HUDEP-2 (cell line): ENCODE data around the gene ANP32B.
A peak's percentile ranks its signal among the peaks of the same experiment; 100 is the strongest.
"Not testable (repeated sequence)": the region's sequence is repeated elsewhere in the genome, so short reads cannot be mapped to it uniquely, and the experiment has no call there.

Experiments
- DNase-seq, 76 experiments: peaks; one replicate each; lab custom pipeline; 2025; ENCODE audit not compliant: unreplicated experiment in 76 of 76; lab: John Stamatoyannopoulos, UW

The ANP32B gene

DNA sequence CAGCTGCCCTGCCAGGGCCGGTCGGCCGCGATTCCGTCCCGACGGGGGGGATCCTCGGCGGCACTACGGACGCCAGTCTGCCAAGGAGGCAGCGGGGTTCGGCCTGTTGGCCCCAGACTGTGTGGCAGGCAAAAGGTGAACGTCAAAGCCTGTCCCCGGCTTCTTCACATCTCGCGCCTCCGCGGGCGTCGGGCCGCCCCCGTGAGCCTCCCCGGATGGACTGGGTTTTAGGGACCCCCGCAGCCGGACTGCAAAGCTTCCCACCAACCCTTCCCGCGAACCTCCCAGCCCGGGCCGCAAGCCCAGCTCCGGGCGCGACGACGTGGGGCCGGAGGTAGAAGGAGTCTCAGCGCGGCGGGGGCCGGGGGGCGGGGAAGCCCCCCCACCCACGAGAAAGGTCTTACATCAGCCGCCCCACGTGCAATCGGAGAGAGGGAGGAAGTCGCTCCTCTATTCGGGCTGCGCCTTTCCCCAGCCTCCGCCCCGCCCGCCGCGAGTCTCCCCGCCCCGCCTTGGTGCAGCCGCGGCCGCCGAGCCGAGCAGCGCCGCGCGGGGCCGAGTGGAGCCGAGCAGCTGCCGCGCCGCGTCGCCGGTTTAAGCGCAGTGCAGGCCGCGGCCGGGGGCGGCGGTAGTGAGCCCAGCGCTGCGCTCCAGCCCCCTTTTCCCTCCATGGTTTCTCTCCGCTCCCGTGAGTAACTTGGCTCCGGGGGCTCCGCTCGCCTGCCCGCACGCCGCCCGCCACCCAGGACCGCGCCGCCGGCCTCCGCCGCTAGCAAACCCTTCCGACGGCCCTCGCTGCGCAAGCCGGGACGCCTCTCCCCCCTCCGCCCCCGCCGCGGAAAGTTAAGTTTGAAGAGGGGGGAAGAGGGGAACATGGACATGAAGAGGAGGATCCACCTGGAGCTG is at the start of gene ANP32B:
Gene ANP32B, plus strand, starts transcription at position 659 of the 906 bp plus-strand sequence. Its CDS starts 215 bp downstream, at position 874.
- DNase-seq: peak in 74 of 76 experiments; percentile 54 to 94 (median 88)

DNA sequence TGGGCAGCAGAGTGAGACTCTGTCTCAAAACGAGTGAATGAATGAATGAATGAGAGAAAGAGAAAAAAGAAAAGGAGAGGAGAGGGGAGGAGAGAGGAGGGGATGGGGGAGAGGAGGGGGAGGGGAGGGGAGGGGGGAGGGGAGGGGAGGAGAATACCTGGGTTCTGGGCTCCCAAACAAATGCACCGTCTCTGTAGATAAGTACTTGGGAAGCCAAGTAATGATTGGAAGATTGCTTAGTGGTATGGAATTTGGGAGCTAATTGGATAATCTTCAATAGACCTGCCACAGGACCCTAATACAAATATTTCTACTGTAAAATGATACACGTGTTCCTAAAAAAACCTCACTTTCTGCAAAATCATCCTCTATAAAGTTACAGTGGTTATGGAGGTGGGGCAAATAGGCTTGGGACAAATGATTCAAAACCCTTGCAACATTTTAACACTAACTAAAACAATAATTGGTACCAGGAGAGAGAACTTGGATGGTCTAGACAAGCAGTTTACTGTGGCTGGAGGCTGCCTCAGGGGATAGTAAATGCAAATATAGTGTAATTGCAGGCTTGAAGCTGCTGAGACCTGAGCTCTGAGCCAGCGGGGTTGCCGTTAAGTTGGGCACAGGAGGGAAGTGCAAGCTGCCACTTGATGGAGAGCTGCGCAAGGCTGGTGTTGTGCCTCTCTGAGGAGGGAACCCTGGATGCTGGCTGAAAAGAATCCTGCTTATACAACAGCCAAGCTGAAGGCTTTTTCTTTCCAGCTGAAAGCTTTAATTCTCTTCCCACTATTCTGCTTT is 48.6 kb upstream of the ANP32B start:
- peak in 4 of 76 experiments; percentile 6 to 31 (median 13) for DNase-seq

DNA sequence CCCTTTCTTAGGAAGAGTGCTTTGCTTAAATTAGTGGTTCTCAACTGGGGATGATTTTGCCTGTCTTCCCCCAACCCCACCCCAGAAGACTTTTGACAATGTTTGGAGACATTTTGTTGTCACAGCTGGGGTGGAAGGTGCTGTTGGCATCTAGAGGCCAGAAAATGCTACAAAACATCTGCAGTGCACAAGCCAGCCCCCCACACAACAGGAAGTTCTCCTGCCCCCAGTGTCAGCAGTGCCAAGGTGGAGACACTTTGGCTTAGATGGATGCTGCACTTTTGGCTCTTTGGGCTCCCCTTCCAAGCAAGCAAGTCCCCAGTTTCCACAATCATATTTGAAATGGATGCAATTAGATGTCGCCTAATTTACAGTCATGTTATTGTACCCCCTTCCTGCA is 47.9 kb upstream of the ANP32B start:
- no peak for DNase-seq

DNA sequence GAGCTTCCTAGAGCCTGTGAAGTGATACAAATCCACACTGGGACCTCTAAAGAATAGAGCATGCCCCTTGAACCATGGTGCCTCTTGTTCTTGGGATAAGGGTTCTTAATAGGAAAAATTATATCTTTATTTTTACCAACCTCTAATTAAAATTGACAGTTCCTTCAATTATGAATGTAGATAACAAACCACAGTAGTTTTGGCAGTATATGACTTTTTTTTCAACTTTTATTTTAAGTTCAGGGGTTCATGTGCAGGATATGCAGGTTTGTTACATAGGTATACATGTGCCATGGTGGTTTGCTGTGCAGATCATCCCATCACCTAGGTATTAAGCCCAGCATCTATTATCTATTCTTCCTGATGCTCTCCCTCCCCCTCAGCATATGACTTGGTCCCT is 46.1 kb upstream of the ANP32B start:
- DNase-seq: peak in 6 of 76 experiments; percentile 12 to 39 (median 26)

DNA sequence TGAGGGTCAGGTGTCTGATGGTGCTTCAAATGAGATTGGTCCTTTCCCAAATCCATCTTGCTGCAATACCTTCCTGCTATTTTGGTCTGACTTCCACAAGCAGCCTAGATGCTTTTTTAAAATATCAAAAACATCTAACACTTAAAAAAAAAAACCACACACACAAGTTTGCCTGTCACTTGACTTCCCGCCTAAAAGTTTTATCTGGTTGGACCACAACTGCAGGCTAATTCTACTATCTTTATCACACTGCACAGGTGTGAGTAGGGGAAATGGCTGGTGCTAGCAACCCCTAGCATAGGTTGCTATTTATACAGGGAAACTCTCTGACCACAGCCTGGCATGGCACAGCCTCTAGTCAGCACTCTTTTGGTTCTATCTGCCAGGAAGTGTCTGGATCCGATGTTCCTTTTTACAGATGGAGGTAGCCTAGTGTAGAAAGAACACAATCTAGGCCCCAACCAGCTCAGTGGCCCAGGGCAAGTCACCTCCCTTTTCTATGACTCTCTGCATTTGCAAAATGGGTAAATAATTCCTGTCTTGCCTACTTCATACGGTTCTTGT is 45.0 kb upstream of the ANP32B start, which contains the start of gene HEMGN:
Gene HEMGN, minus strand, starts transcription at position 92 of the 564 bp plus-strand sequence. Its CDS starts 36 bp downstream, at position 56.
- peak in 75 of 76 experiments; percentile 12 to 95 (median 71) for DNase-seq

DNA sequence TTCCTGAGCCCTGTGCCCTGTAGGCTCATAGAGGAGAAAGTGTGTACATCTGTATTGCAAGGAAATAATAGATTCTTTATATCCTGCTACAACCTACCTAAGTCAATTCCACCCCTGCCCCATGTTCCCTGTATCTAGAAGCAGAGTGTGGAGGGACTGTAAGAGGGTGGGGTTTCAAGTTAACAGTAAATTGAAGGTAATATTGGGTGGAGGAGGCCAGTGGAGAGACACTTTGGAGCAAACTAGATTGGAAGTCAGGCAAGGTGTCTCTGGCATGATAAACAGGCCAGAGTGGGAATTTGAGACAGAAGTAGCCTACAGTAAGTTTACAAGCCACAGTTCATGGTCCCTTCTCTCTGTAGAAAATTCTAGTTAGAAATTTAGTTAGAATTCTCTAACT is 42.9 kb upstream of the ANP32B start:
- DNase-seq: peak in 40 of 76 experiments; percentile 17 to 76 (median 38)

DNA sequence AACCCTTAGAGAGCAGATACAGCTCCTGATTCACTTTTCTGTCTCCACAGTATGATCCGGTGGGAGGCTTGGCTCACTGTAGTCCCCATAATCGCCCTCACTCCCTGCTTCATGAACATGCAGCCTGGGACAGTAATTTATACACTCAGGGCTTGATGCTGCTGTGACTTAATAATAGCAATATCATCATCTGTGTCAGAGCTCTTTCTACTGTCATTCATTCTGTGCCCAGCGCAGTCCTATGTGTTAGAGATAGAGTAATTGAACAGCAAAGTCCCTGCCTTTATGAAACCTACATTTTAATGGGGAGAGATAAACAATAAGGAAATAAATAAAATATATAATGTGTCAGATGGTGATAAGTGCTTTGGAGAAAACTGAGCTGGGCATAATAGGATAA is 42.4 kb upstream of the ANP32B start:
- DNase-seq: peak in 3 of 76 experiments; percentile 12 to 44 (median 23)

DNA sequence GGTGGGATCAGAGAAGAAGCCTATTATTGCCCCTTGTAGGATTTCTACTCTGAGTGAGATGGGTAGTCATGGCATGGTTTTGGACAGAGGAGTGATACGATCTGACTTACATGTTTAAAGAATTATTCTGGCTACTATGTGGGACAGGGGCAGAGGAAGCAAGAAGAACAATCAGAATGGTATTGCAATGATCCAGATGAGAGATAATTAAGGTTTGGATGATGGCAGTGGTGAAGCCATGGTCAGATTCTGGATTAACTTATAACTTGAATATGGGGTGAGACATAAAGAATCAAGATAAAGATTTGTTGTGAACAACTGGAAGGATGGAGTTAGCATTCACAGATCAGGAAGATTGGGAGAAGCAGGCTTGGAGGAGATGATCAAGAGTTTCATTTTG is 41.8 kb upstream of the ANP32B start:
- no peak for DNase-seq

DNA sequence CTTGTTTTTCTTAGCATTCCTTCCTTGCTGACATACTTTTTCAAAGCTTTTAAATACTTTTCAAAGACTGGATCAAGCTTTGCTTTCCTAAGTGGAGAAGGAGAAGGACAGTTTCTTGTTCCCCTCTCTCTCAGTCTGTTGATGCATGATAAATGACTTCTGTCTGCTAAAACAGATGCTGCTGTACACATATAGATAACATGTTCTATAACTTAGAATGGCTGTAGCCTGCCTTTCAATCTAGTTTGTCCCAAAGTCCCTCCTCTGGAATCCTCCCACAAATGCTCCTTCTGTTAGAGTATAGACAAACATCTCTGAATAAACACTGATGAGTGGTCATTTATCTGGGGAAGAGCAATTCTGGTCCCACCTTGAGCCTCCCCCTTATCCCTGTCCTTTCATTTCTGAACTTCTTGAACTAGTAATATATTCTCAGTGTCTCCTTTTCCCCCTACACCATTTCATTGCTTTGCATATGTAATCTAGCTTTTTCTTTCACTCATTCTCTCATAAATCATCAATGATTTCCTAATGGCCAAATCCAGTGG is 39.8 kb upstream of the ANP32B start:
- peak in 53 of 76 experiments; percentile 9 to 92 (median 69) for DNase-seq

DNA sequence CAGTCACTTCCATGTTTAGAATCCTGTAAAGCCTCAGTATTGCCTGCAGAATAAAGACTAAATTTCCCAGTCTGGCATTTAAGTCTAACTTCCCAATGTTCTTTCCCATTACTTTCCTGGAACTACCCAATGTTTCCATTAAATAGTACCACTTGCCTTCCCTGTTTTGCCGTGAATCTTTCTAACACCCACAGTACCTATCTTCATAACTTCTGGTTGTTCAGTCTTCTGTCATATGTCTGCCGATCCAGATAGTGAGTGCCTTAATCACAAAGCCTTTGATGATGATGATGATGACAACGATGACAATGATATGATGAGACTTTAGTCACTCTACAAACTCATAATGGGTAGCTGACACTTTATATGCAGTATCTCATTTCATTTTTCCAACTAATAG is 38.5 kb upstream of the ANP32B start:
- peak in 4 of 76 experiments; percentile 25 to 50 (median 36) for DNase-seq

DNA sequence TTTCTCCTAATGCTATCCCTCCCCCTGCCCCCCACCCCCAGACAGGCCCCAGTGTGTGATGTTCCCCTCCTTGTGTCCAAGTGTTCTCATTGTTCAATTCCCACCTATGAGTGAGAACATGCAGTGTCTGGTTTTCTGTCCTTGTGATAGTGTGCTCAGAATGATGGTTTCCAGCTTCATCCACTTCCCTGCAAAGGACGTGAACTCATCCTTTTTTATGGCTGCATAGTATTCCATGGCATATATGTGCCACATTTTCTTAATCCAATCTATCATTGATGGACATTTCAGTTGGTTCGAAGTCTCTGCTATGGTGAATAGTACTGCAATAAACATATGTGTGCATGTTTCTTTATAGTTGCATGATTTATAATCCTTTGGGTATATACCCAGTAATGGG is 37.7 kb upstream of the ANP32B start:
- DNase-seq: not testable (repeated sequence)

DNA sequence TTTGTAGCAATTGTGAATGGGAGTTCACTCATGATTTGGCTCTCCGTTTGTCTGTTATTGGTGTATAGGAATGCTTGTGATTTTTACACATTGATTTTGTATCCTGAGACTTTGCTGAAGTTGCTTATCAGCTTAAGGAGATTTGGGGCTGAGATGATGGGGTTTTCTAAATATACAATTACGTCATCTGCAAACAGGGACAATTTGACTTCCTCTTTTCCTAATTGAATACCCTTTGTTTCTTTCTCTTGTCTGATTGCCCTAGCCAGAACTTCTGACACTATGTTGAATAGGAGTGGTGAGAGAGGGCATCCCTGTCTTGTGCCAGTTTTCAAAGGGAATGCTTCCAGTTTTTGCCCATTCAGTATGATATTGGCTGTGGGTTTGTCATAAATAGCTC is 36.0 kb upstream of the ANP32B start:
- not testable (repeated sequence) for DNase-seq

DNA sequence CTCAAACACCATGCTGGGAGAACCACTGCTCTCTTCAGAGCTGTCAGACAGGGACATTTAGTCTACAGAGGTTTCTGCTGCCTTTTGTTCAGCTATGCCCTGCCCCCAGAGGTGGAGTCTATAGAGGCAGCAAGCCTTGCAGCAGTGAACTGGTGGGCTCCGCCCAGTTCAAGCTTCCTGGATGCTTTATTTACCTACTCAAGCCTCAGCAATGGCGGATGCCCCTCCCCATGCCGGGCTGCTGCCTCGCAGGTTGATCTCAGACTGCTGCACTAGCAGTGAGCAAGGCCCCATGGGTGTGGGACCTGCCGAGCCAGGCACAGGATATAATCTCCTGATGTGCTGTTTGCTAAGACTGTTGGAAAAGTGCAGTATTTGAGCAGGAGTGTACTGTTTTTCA is 32.3 kb upstream of the ANP32B start:
- DNase-seq: not testable (repeated sequence)

DNA sequence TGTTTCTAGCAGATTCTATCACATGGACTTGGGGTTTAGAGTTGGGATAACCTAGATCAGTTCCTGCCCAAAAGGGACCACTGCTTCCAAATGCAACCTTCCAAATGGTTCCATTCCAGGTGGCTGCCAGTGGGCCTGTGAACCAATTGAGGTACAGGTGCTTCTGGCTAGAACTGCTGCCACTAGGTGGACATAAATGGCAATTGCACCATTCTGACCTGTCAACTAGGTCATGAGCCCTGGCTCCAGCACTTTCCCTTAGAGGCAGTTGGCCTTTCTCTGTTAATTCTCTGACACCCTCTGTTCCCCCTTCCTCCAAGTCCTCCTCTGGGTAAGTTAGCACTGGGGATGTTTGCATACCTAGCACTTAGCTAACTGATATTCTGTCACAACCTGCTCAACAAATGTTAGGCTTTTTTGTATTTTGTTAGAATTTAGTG is 28.6 kb upstream of the ANP32B start:
- peak in 72 of 76 experiments; percentile 16 to 81 (median 56) for DNase-seq

DNA sequence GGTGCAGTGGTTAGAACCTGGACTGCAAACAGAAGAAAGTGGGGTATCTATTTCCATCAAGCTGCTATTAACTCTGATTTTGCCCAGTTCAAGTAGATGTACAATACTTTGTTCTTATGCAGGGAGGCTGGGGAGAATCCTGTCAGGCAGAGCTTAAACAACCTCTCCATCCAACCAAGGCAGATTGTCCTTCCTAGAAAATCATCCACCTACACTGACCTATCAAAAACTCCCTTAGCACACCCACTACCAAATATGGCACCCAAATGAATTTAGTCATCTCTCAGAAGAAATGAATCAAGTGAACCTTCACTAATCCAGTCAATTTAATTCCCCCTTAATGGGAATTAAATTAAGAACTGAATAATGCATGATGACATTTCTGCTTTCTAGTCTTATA is 26.8 kb upstream of the ANP32B start:
- no peak for DNase-seq

DNA sequence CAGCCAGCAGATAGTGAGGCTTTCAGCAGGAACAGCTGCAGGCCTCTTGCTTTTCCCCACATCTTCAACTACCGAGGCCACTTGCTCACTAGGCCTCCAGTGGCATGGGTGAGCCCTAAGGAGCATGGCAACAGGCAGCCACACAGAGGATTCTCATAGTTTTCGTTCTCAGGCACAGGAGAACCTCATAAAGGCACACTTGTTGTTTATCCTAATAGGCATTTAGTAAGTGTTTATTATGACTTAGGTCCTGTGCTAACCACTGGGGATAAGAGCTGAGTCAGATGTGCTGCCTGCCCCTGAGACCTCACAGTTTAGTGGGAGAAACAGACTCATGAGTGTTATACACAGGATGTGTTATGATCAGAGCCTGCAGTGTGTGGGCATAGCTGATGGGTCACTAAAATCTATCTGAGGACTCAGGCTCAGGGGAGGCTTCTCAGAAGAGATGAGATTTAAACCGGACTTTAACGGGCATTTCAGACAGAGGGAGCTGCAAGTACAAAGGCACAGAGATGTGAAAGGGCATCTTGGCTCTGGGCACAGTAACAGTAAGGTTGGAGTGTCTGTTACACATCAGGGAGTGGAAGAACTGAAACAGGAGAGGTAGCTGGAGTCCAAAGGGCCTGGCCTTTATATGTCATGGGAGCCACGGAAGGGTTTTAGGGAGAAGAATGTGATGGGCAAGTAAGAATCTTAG is 24.2 kb upstream of the ANP32B start:
- peak in 4 of 76 experiments; percentile 17 to 29 (median 22) for DNase-seq

DNA sequence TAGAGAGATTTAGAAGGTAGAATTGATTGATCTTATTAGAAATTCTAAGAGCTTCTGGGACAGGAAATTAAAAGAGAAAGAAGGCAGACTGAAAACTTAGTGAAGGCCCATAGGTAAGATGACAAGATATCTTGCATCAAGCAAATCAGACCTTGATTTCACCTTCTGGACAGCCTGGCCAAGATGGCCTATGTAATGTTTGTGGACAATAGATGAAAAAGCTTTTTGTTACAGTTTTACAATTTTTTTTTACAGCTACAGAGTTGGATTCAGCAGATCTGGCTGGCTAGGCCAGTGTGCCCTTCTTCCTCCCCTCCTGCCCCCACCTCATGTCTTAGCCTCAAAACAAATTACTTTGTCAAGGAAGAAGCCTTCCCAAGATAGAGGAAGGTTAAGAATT is 23.6 kb upstream of the ANP32B start:
- DNase-seq: no peak

DNA sequence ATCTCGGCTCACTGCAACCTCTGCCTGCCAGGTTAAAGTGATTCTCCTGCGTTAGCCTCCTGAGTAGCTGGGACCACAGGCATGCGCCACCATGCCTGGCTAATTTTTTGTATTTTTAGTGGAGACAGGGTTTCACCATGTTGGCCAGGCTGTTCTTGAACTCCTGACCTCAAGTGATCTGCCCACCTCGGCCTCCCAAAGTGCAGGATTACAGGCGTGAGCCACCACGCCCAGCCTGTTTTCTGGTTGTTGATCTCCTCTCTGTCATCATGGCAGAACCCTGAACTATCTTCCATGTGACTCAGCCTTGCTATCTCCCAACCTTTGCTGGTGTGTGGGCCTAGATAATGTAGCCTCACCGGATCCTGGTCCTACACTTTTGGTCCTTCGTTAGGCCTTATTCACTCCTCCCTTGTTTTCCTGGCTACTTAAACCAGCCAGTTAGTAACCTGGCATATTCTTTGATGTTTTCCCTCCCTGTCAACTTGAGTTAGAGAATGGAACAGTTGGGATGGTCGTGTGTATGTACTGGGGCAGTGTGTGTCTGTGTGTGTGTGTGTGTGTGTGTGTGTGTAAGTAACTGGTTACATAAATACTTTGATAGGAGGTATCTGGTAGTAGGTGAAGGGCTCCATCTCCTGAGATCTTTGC is 22.3 kb upstream of the ANP32B start:
- DNase-seq: peak in 74 of 76 experiments; percentile 28 to 95 (median 82)

DNA sequence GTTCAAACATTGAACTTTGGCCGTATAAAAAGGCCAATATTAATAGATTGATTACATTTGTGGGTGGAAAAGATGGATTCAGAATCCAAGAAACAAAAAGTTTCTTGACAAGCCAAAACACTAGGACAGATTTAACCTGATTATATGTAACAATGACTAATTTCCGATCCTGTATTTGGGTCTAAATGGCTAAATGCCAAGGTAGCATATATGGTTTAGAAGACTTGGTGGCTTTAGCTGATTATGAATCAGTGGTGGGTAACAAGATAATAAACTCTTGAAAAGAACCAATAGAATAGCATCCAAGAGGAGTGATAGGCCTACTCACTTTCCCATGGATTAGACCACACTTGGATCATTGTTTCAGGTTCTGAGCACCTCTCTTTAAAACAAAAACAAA is 21.8 kb upstream of the ANP32B start:
- DNase-seq: peak in 21 of 76 experiments; percentile 18 to 68 (median 32)
